ENCODE results near the gene ZC3H10. TPM values are rescaled to one million over a fixed set of nuclear protein-coding genes. Genes with fewer than 3 reads are reported as not detected.

ZC3H10 gene
- polyA plus RNA-seq, 4 donors: 1.1 to 4.0 (median 2.1) TPM

DNA sequence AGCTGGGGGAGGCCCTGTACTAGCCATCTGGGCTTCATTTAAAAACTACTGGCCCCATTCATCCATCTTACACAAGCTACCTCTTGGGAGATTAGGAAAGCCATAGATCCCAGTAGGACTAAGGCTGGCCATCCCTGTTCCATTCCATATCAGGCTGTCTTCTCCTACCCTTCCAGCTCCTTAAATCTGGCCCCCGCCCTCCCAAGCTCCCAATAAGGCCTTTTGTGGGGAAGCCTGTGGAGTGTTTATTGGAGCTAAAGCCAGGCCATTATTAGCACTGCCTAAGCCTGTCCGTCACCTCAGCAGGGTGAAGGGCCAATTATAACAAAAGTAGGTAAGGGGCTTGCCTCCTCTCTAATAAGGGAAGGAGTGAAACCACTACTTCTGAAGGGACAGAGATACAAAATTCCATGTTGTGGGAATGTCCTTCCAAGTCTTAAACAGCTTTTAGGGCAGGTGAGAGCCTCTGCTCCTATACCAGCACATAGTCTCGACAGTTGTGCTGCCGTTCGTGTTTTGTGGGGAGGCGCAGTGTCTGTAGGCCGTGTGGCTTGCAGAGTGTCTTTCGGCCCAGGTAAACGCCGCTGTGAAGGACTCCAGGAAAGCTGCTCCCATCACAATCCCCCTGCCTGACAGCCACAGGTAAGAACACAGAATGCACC is 43.8 kb downstream of the ZC3H10 start:
- Histone ChIP-seq H3K9me3 (ENCODE audit: control insufficient read depth in 2 of 2, insufficient read depth in 1 of 2, low read depth in 1 of 2, low read length in 1 of 2) (no peaks in the 10 kb centered on the region), H3K36me3 (ENCODE audit: control insufficient read depth in 3 of 3, insufficient read depth in 2 of 3, low read depth in 1 of 3, low read length in 3 of 3) (peaks cover 27 to 74% (median 31%) of the 10 kb centered on the region in 3 donors), H3K4me1 (ENCODE audit: control insufficient read depth in 3 of 3, insufficient read depth in 2 of 3, low read depth in 1 of 3, low read length in 2 of 3) (peaks cover 0 to 30% (median 4%) of the 10 kb centered on the region in 3 donors), H3K27me3 (ENCODE audit: control insufficient read depth in 3 of 3, insufficient read depth in 3 of 3, low read length in 3 of 3) (no peaks in the 10 kb centered on the region), H3K4me3 (ENCODE audit: low read depth in 1 of 3, low read length in 3 of 3) (no peak overlapping the region), H3K27ac (ENCODE audit: low read depth in 1 of 3, low read length in 2 of 3) (peak overlapping the region in 1 of 3 donors; percentile 100)
- whole genome bisulfite sequencing, 3 donors: 72 to 82% (median 80%) methylated on average over 10 of the region's 10 CpGs
- DNase-seq (peak in 1 of 2 donors; percentile 9), FAIRE-seq (no peak)

GRCh38 chr12:56162468-56163290 is 44.6 kb downstream of the ZC3H10 start:
- peak overlapping the region in 2 of 3 donors; percentile 25 to 69 for H3K27ac ChIP-seq (ENCODE audit: low read depth in 1 of 3, low read length in 2 of 3)
- H3K4me3 ChIP-seq (ENCODE audit: low read depth in 1 of 3, low read length in 3 of 3): no peak overlapping the region
- H3K27me3 ChIP-seq (ENCODE audit: control insufficient read depth in 3 of 3, insufficient read depth in 3 of 3, low read length in 3 of 3): no peaks in the 10 kb centered on the region
- DNase-seq (peak; percentile 19 to 39), FAIRE-seq (no peak)
- H3K4me1 ChIP-seq (ENCODE audit: control insufficient read depth in 3 of 3, insufficient read depth in 2 of 3, low read depth in 1 of 3, low read length in 2 of 3): peaks cover 0 to 22% (median 4%) of the 10 kb centered on the region in 3 donors
- no peaks in the 10 kb centered on the region for H3K9me3 ChIP-seq (ENCODE audit: control insufficient read depth in 2 of 2, insufficient read depth in 1 of 2, low read depth in 1 of 2, low read length in 1 of 2)
- peaks cover 27 to 82% (median 35%) of the 10 kb centered on the region in 3 donors for H3K36me3 ChIP-seq (ENCODE audit: control insufficient read depth in 3 of 3, insufficient read depth in 2 of 3, low read depth in 1 of 3, low read length in 3 of 3)
- 60 to 62% (median 61%) methylated on average over 11 of the region's 11 CpGs for WGBS, 3 donors

DNA sequence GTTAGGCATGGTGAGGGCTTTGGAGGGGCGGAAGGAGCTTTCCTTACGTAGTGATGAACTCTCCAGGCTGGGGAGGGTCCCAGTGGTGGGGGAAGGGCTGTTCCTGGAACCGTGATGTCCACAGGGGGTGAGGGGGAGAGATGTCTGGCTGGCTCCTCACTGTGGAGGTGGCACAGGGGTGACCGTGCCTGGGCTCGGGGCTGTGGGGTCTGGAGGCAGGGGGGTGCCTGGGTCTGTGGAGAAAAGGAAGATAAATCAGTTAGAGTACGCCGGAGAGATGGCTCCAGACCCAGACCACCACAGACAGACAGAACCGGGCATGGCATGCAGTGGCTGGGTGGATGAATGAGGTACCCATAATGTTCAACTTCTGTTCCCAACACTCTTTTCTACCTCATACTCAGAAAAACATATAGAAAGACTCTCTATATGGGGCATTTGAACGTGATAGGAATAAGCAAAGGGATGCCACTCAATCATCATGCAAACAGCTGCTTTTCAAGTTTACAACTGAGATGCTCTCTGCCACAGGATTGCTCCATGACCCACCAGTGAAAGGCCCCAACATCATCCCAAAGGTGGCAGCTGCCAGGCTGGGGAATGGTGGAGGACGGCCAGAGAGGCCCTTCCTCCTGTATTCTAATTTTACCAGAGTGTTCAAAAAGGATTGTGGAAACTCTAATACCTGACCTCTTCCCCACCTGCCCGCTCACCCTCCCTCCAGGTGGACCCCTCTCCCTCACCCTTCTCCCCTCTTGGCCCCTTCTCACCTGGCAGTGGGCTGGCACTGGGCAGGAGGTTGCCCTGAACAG is 45.7 kb downstream of the ZC3H10 start:
- Histone ChIP-seq H3K9me3 (ENCODE audit: control insufficient read depth in 2 of 2, insufficient read depth in 1 of 2, low read depth in 1 of 2, low read length in 1 of 2) (no peaks in the 10 kb centered on the region), H3K36me3 (ENCODE audit: control insufficient read depth in 3 of 3, insufficient read depth in 2 of 3, low read depth in 1 of 3, low read length in 3 of 3) (peaks cover 27 to 93% (median 36%) of the 10 kb centered on the region in 3 donors), H3K27ac (ENCODE audit: low read depth in 1 of 3, low read length in 2 of 3) (no peak overlapping the region), H3K4me1 (ENCODE audit: control insufficient read depth in 3 of 3, insufficient read depth in 2 of 3, low read depth in 1 of 3, low read length in 2 of 3) (peaks cover 0 to 22% (median 4%) of the 10 kb centered on the region in 3 donors), H3K4me3 (ENCODE audit: low read depth in 1 of 3, low read length in 3 of 3) (no peak overlapping the region), H3K27me3 (ENCODE audit: control insufficient read depth in 3 of 3, insufficient read depth in 3 of 3, low read length in 3 of 3) (no peaks in the 10 kb centered on the region)
- DNase-seq (no peak), FAIRE-seq (no peak)
- 74 to 82% (median 79%) methylated on average over 11 of the region's 11 CpGs for WGBS, 3 donors

DNA sequence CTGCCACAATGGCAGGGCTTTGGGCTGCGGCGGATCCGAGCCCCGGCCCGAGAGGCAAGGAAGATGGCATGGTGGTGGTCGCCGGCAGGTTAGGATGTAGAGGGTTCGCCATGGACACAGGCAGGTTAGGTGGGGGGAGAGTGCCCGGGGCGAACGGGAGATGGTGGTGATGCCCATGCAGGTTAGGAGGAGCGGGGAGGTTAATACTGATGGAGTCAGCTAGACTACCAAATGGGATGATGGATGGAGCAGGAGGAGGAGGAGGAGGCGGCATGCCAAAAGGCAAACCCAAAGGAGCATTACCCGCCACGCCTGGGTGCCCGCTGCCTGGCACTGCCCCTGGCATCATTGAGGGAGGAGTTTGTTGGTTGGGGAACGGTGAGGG is 46.3 kb downstream of the ZC3H10 start:
- H3K4me3 ChIP-seq (ENCODE audit: low read depth in 1 of 3, low read length in 3 of 3): no peak overlapping the region
- peaks cover 0 to 21% (median 4%) of the 10 kb centered on the region in 3 donors for H3K4me1 ChIP-seq (ENCODE audit: control insufficient read depth in 3 of 3, insufficient read depth in 2 of 3, low read depth in 1 of 3, low read length in 2 of 3)
- no peaks in the 10 kb centered on the region for H3K9me3 ChIP-seq (ENCODE audit: control insufficient read depth in 2 of 2, insufficient read depth in 1 of 2, low read depth in 1 of 2, low read length in 1 of 2)
- no peak overlapping the region for H3K27ac ChIP-seq (ENCODE audit: low read depth in 1 of 3, low read length in 2 of 3)
- DNase-seq (no peak), FAIRE-seq (no peak)
- 90 to 91% (median 91%) methylated on average over 16 to 17 of the region's 17 CpGs for WGBS, 3 donors
- H3K36me3 ChIP-seq (ENCODE audit: control insufficient read depth in 3 of 3, insufficient read depth in 2 of 3, low read depth in 1 of 3, low read length in 3 of 3): peaks cover 27 to 96% (median 36%) of the 10 kb centered on the region in 3 donors
- no peaks in the 10 kb centered on the region for H3K27me3 ChIP-seq (ENCODE audit: control insufficient read depth in 3 of 3, insufficient read depth in 3 of 3, low read length in 3 of 3)

- no peak for DNase-seq
- WGBS, 3 donors: 77 to 81% (median 80%) methylated on average over 4 of the region's 4 CpGs
- FAIRE-seq: no peak
- Histone ChIP-seq H3K4me1 (ENCODE audit: control insufficient read depth in 3 of 3, insufficient read depth in 2 of 3, low read depth in 1 of 3, low read length in 2 of 3) (peaks cover 0 to 11% (median 4%) of the 10 kb centered on the region in 3 donors), H3K36me3 (ENCODE audit: control insufficient read depth in 3 of 3, insufficient read depth in 2 of 3, low read depth in 1 of 3, low read length in 3 of 3) (peaks cover 32 to 96% (median 44%) of the 10 kb centered on the region in 3 donors), H3K4me3 (ENCODE audit: low read depth in 1 of 3, low read length in 3 of 3) (no peak overlapping the region), H3K9me3 (ENCODE audit: control insufficient read depth in 2 of 2, insufficient read depth in 1 of 2, low read depth in 1 of 2, low read length in 1 of 2) (no peaks in the 10 kb centered on the region), H3K27me3 (ENCODE audit: control insufficient read depth in 3 of 3, insufficient read depth in 3 of 3, low read length in 3 of 3) (no peaks in the 10 kb centered on the region), H3K27ac (ENCODE audit: low read depth in 1 of 3, low read length in 2 of 3) (no peak overlapping the region)
Observed at GRCh38 chr12:56165369-56165768, 47.3 kb downstream of the ZC3H10 start.

- H3K27ac ChIP-seq (ENCODE audit: low read depth in 1 of 3, low read length in 2 of 3): no peak overlapping the region
- no peak overlapping the region for H3K4me3 ChIP-seq (ENCODE audit: low read depth in 1 of 3, low read length in 3 of 3)
- H3K9me3 ChIP-seq (ENCODE audit: control insufficient read depth in 2 of 2, insufficient read depth in 1 of 2, low read depth in 1 of 2, low read length in 1 of 2): no peaks in the 10 kb centered on the region
- DNase-seq (no peak), FAIRE-seq (no peak)
- 87 to 95% (median 88%) methylated on average over 11 of the region's 11 CpGs for WGBS, 3 donors
- H3K4me1 ChIP-seq (ENCODE audit: control insufficient read depth in 3 of 3, insufficient read depth in 2 of 3, low read depth in 1 of 3, low read length in 2 of 3): no peaks in the 10 kb centered on the region
- no peaks in the 10 kb centered on the region for H3K27me3 ChIP-seq (ENCODE audit: control insufficient read depth in 3 of 3, insufficient read depth in 3 of 3, low read length in 3 of 3)
- peaks cover 33 to 95% (median 48%) of the 10 kb centered on the region in 3 donors for H3K36me3 ChIP-seq (ENCODE audit: control insufficient read depth in 3 of 3, insufficient read depth in 2 of 3, low read depth in 1 of 3, low read length in 3 of 3)
Observed at GRCh38 chr12:56169229-56169759, 51.2 kb downstream of the ZC3H10 start.

- Histone ChIP-seq H3K4me3 (ENCODE audit: low read depth in 1 of 3, low read length in 3 of 3) (no peak overlapping the region), H3K4me1 (ENCODE audit: control insufficient read depth in 3 of 3, insufficient read depth in 2 of 3, low read depth in 1 of 3, low read length in 2 of 3) (no peaks in the 10 kb centered on the region), H3K36me3 (ENCODE audit: control insufficient read depth in 3 of 3, insufficient read depth in 2 of 3, low read depth in 1 of 3, low read length in 3 of 3) (peaks cover 35 to 81% (median 35%) of the 10 kb centered on the region in 3 donors), H3K27me3 (ENCODE audit: control insufficient read depth in 3 of 3, insufficient read depth in 3 of 3, low read length in 3 of 3) (no peaks in the 10 kb centered on the region), H3K9me3 (ENCODE audit: control insufficient read depth in 2 of 2, insufficient read depth in 1 of 2, low read depth in 1 of 2, low read length in 1 of 2) (no peaks in the 10 kb centered on the region), H3K27ac (ENCODE audit: low read depth in 1 of 3, low read length in 2 of 3) (no peak overlapping the region)
- WGBS, 3 donors: 92 to 97% (median 96%) methylated on average over 7 of the region's 7 CpGs
- FAIRE-seq: no peak
- no peak for DNase-seq
Observed at GRCh38 chr12:56172839-56173238, 54.8 kb downstream of the ZC3H10 start.

Data from small intestine (tissue), 7 donors.